GM18861 (cell line): ENCODE measurements around the gene CTIF.

ENCODE experiments used
- ATAC-seq: cut with Tn5 transposase; IDR thresholded peaks from one replicate; pipeline ENCODE4 v1.9.1; 2021; ENCODE audit not compliant: unreplicated experiment

CTIF gene

DNA sequence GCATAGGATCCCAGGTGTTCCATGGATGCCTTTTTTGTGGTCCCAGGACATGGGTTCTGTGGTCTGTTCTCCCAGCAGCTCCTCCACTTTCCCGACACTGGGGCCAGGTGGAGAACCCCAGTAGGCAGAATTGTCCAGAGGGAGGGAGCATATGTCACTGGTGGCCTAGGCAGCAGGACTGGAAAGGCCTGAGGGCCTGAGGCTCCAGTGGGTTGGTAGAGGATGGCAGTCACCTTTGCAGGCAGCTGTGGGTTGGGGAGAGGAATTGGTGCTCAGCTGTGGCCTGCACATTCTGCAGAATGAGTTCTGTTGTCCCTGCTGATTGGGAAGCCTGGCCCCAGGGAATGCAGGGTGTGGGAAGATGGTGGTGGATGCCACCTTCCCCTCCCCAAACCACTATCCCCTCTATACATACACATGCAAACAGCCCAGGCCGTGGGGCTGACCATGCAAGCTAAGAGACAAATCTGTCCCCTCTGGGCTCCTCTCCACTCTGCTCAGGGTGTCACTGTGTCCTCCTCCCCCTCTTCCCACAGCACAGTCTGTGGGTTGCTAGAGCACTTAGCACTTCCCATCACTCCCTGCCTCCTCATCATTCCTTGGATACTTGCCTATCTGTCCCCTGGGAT, 11.4 kb downstream of the CTIF start:
- ATAC-seq: no peak

DNA sequence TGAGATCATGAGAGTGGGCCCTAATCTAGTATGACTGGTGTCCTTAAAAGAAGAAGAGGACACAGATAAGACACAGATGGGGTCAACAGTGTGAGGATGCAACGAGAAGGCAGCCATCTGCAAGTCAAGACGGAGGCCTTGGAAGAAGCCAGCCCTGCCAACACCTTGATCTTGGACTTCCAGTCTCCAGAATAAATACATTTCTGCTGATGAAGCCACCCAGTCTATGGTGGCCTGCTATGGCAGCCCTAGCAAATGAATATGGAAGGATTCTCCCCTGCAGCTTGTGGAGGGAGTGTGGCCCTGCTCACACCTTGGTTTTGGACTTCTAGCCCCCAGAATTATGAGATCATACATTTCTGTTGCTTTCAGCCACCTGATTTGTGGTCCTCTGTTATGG, 12.3 kb downstream of the CTIF start:
- no peak for ATAC-seq

DNA sequence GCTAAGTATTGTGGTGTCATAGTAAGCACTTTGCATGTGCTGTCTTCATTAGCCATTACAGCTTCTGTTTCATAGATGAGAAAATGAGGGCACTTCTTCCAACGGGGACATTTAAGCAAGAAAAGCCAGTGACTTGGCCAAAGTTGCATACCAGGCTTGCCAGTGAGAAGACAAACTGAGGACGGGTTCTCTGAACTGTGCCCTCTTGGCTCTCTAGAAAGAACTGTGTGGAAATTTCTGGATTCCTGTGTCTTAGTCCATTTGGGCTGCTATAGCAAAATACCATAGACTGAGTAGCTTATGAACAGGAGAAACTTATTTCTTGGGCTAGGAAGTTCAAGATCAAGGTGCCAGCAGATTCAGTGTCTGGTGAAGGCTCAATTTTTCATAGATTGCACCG, 13.3 kb downstream of the CTIF start:
- no peak for ATAC-seq

DNA sequence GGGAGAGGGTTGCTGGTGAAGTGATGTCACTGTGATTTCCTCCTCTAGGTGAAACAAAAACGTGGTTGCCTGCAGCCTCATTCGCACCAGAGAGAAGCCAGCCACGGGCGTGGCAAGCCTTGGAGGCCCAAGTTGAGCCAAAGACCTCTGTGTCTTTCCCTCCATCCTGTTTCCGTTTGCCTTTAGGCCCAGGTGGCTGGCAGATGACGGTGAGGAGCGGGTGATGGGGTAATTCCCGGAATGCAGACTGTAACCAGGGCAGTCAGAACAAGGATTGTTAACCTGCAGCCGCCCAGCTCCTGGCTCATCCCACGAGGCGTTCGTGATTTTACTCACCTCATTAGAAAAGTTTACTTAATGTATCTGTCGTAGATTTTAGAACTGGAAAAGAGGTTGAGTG, 14.4 kb downstream of the CTIF start:
- no peak for ATAC-seq

DNA sequence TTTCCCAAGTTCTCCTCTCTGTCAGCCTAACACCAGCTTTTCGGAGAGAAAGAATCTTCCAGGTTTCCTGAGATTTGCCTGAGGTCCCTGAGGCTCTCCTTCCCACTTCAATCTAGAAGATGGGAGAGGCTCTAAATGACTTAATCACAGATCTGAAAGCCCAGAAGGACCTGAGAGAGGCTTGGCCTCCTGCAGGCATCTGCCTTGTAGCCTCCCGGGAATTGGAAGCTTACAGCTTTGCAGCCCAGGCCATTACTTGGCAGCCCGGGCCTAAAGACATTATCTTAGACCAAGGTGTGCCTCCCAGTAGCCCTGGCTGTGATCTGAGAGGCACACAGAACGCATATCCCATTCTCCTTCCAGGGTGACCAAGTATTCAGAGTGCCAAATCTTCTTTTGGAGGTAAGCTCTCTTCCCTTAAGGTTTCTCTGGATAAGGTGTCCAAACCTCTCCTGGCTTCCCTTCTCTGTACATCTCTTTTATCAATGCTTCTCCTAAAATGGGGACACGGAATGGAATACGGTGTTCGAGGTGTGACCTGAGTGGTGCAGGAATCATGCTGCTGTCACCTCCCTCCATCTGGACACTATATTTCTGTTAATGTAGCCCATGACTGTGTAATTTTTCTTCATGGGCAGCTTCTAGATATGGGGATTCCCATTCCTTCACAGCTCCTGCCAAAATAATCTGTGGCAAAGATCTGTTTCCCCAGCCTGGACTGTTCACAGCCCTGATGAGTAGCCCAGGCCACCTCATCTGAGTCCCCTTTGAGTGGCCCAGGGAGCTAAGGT, 16.0 kb downstream of the CTIF start:
- ATAC-seq: no peak

DNA sequence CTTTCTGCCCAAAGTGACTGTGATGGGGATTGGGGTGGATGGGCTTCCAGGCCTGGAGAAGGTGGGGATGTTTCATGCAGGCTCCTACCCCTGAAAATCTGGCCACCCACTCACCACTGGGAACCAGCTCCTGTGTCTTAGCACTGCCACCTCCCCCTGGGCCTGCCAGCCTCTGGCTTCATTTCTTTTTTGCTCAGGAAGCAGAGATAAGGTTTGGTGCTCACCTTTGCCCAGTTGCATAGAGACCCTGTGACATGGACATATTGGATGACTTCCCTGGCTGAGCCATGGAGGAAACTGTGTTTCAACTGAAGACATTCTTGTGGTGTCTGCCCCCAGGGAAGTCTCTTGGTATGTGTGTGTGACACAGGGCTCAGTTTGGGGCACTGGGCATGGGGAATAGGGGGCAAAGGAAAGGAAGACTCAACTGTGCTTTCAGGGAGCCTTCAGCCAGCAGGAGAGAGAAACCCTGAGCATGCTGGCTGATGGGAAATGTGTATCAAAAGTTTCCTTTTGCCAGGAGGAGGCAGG, 16.7 kb downstream of the CTIF start:
- ATAC-seq: no peak

DNA sequence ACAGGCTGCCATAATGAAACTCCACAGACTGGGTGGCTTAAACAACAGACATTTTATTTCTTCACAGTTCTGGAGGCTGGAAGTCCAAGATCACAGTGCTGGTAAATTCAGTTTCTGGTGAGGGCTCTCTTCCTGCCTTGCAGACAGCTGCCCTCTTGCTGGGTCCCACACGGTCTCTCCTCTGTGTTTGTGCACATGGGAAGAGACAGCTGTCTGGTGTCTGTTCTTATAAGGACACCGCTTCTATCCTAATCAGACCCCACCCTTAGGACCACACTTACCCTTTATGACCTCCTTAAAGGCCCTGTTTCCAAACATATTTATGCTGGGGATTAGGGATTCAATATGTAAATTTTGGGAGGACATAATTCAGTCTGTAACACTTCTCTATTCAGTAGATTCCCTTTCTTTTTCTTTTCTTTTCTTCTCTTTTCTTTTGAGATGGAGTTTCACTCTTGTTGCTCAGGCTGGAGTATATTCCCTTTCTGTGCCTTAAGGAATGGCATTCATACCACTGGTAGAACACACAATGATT, 18.9 kb downstream of the CTIF start:
- no peak for ATAC-seq

DNA sequence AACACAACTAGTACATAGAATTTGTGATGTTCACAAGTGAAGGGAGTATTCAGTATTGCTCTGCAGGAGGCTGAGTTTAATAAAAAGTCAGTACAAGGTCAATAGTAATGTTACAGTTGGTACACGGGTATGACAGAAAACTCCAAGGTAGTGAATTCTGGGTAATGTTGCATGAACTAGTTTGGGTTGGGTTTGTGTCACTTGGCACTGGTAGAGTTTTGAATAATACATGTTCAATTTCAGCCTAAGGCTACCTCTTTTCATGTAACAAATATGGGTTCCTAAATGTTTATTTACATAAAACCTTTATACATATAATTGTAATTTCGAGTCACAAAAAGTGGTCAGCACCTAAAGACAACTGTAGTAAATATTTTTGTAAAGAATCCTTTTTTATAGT, 19.4 kb downstream of the CTIF start:
- no peak for ATAC-seq

DNA sequence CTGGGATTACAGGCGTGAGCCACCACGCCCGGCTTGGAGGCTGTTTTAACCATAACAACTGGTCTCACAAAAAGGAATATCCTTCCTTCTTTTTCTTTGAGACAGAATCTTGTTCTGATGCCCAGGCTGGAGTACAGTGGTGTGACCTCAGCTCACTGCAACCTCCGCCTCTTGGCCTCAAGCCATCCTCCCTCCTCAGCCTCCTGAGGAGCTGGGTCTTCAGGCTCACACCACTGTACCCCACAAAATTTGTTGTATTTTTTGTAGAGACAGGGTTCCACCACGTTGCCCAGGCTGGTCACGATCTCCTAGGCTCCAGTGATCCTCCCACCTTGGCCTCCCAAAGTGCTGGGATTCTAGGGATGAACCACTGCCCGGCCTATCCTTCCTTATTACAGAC, 21.7 kb downstream of the CTIF start:
- no peak for ATAC-seq

DNA sequence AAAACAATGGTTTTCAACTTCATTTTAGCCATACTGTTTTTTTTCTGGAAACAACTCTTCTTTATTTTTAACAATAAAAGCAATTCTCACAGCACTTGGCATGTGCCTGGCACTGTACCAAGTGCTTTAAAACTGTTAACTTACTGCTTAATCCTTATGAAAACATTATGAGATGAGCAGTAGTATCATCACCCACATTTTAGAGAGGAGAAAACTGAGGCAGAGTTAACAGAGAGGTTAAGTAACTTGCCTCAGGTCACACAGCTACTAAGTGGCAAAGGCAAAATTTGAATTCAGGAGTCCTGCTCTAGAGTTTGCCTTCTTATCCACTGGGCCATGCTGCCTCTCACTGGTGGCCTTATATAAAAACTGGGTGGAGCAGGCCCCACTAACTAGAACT, 23.2 kb downstream of the CTIF start:
- ATAC-seq: no peak

DNA sequence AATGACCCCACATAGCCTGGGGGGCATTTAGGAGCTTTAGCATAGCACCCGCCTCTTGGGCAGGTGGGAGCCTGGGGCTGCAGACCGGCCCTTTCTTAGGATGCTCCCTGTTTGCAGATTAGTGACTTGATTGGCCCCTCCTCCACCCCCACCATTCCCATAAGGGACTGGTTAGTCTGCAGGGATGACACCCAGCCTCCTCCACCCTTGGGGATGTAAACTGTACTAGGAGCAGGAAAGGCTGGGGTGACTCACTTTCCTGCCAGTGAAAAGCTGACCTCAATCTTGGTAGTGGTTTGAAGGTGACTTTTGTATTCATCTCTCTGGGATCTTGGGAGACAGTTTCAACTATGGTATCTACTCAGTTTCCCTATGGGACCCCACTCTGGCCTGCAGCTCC, 24.2 kb downstream of the CTIF start:
- no peak for ATAC-seq

DNA sequence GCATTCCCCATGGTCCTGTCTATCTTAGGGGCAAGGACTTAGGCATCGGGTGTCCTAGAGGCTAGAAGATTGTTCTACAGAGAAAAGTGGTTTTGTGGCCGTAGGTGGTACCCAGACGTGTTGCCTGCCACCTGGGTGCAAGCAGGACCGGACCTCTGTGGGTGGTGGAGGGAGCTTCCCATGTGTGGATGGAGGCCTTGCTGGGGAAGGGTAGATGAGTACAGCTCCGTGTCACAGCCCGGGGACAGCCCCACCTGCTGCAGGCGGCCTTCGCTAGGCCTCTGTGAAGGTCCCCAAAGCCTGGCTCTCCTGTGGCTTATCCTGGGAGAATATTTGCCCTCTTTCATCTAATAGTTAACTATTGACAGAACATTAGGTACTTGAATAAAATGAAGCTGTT, 25.3 kb downstream of the CTIF start:
- no peak for ATAC-seq

DNA sequence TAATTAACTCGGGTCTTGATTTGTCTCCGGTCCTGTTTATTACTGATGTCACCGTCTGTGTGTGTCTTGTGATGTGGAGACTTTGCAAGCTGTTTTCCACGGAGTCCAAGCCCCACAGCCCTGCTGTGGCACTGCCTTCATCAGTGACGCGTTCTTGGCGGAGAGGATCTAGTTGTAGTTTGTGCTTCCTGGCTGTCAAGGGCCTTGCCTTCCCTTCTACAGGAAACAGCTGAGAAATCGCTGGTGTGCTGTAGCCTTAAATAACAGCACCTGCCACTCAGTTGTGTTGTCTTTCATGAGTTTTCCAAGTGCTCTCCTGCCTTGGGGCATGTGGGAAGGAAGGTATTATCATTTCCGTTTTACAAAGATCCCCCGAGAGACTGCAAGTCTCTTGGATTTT, 26.3 kb downstream of the CTIF start:
- ATAC-seq: no peak

DNA sequence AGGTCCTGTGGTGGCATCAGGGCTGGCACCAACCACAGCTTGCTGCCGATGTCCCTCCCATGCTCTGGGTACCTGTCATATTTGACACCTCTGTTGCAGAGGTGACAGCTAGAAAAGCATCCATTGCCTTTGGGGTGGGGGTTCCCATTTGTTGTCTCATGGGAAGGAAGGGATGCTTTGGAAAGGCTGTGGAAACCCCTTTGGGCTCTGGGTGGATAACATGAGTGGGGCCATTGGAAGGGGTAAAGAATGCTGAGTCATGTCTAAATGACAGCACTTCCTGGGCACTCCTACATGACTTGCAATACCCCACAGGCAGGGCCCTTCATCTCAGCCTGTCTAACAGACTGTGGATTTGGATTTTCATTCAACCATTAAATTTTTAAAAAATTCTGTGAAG, 27.8 kb downstream of the CTIF start:
- ATAC-seq: no peak

DNA sequence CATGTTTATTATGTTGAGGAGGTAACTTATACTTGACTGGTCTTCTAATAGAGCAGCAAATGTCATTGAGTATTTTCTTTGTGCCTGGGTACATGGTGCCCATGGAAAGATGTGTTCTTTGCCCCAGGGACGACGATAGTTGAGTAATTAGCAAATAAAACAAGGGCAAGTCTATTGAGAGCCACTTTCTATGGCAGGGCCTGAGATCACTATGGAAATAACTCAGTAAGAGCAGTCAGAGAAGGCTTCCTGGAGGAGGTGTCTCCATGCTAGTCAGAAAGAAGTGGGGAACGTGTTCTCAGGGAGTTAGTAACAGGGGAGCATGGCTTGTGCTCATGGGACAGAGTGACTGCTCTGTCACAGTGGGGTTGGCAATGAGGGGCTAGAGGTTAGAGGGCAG, 28.6 kb downstream of the CTIF start:
- ATAC-seq: no peak

DNA sequence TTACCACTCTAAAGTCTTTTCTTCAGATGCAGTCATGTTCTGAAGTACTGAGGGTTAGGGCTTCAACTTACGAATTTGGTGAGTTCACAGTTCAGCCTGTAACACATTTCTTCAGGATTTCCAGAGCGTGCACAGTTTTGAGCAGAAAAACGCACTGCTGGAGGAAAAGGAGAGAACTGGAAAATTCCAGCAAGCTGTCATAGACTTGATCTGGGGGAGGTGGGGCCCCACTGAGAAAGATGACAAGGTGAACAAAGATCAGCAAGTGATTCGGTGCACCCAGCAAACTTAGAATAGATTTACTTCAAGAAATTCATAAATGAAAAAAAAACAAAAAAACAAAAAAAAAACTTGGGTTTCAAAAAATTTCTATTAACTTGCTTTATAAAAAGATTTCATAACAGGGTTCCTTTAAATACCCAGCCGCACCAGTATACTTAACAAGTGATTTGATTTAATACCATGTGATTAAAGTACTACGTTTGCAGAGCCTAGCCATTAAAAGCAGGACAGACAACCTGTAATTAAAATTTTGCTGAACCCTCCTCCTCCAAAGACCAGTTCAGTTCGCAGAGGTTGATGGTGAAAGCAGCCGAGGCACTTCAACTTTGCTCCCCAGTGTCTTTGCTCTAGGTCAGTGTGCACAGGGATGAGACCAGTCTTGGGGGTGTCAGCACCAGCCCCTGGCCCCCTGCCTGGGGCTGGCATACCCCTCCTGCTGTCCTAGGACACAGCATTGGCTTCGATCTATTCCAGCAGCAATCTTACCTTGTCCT, 30.5 kb downstream of the CTIF start:
- no peak for ATAC-seq

DNA sequence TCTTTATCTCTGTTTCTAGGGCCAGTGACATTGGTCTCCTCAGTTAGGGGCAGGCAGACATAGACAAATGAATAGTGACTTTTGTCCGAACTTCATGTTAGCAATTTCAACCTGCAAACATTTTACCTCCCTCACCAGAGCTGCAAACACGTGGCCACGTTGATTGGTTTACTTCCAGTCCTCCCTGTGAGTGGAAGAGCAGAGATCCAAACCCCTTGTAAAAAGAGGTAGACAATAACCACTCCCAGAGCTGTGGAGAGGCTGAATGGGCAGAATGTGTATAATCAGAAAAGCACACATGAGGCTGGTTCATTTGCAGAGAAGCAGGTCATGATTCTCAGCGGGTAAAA, 31.1 kb downstream of the CTIF start:
- no peak for ATAC-seq

DNA sequence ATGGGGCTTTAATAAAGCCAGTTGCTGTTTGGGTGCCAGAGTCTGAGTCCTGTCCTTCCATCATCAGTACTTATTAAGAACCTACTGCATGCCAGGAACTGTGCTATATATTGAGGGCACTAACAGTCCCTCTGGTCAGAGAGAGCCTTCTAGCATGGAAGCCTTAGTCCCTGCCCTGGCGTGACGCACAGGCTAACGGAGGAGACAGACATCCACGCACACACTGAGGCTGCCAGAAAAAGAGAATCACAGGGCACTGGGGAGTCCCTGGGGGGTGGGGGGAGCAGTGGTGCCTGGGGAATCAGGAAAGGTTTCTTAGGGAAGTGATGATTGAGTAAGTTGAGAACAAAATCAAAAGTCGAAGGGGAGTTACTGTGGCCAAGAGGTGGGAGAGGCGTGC, 31.5 kb downstream of the CTIF start:
- no peak for ATAC-seq

DNA sequence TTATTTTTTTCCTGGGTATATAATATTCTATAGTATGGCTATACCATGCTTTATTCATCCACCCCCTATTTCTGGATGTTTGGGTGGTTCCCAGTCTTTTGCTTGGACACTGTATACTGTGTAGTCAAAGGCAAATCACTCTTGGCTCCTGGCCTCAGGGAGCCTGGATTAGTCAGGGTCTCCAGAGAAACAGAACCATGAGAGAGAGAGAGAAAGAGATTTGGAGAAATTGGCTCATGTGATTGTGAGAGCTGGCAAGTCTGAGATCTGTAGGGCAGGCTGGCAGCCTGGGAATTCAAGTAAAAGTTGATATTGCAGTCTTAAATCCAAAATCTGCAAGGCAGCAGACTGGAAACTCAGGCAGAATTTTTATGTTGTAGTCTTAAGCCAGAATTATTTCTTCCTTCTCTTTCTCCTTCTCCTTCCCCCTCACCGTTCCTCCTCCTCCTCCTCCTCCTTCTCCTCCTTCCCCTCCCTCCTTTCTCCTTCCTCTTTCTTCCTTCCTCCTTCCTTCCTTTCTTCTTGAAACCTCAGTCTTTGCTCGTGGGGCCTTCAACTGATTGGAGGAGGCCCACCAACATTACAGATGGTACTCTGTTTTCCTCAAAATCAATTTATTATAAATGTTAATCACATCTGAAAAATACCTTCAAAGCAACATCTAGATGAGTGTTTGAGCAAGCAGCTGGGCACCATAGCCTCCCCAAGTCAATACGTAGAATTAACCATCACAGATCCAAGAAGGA, 33.0 kb downstream of the CTIF start:
- ATAC-seq: no peak

DNA sequence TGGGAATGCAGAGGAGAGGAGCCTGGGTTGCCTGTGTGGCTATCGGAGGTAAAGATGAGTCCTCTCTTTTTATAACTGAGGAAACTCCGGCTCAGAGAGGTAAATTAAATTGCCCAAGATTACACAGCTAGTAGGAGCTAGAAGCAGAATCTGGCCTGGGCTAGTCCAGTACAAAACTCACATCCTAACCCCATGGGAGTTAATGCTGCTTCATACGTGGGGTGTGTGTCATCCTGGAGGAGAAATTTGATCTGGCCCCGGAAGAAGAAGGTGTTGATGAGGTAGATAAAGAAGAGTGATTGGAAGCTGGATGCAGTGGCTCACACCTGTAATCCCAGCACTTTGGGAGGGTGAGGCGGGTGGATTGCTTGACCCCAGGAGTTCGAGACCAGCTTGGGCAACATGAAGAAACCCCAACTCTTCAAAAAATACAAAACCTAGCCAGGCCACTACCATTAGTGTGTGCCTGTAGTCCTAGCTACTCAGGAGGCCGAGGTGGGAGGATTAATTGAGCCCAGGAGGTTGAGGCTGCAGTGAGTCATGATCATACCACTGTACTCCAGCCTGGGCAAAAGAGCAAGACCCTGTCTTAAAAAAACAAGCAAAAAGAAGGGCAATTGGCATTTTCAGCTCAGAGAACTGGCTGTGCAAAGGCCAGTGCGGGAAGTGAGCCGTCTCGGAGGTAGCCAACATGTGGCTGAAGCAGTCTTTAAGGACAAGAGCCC, 33.7 kb downstream of the CTIF start:
- no peak for ATAC-seq
